Hepatocyte (in vitro differentiated cells): Measurements from ENCODE around the gene ARHGDIB.

ENCODE experiments used
- EZH2 ChIP-seq: fragments of 200-600 bp; sonication (generic); IDR thresholded peaks from 2 replicates; pipeline ENCODE4 v1.6.1; 2016; ENCODE audit warnings: antibody characterized with exemption, mild to moderate bottlenecking, borderline replicate concordance
- TF ChIP-seq, protein P1 (sequence below): fragments of 200-600 bp; sonication (generic); IDR thresholded peaks from 2 replicates; pipeline ENCODE4 v1.5.1; 2016; ENCODE audit warnings: antibody characterized with exemption, mild to moderate bottlenecking; ENCODE audit not compliant: poor library complexity

DNA sequence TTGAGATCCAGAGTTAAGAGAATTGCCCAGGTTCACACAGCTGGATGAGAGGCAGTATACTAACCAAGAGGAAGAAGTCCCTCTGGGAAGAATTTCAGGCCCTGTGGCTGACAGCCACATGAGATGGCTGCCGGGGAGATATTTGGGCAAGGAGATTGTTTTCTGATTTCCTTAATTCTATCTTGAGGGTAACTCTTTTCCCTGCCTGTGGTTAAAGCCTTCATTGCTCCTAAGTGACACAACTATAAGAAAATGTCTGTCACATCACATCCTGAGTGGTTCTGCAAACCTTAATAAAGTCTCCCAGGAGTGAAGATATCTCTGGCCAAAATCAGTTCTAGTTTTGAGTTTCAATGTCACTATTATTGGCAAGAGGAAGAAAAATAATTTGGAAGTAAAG is 9.6 kb downstream of the ARHGDIB start:
- TF ChIP-seq, protein P1, sequence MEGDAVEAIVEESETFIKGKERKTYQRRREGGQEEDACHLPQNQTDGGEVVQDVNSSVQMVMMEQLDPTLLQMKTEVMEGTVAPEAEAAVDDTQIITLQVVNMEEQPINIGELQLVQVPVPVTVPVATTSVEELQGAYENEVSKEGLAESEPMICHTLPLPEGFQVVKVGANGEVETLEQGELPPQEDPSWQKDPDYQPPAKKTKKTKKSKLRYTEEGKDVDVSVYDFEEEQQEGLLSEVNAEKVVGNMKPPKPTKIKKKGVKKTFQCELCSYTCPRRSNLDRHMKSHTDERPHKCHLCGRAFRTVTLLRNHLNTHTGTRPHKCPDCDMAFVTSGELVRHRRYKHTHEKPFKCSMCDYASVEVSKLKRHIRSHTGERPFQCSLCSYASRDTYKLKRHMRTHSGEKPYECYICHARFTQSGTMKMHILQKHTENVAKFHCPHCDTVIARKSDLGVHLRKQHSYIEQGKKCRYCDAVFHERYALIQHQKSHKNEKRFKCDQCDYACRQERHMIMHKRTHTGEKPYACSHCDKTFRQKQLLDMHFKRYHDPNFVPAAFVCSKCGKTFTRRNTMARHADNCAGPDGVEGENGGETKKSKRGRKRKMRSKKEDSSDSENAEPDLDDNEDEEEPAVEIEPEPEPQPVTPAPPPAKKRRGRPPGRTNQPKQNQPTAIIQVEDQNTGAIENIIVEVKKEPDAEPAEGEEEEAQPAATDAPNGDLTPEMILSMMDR = no peak
- no peak for TF ChIP-seq EZH2
